IPS-18c (cell line): ENCODE data around the gene PRDM15.

Source experiments
- H3K4me3 ChIP-seq: 2 replicates; pipeline ENCODE4 v1.7.0; 2013; ENCODE audit warnings: low read depth, mild to moderate bottlenecking, low read length, moderate library complexity; ENCODE audit not compliant: insufficient read depth
- H3K9me3 ChIP-seq: one replicate; pipeline ENCODE4 v1.6.1; 2013; ENCODE audit warnings: mild to moderate bottlenecking, low read length, moderate library complexity; ENCODE audit not compliant: control insufficient read depth, insufficient read depth

PRDM15 gene

DNA sequence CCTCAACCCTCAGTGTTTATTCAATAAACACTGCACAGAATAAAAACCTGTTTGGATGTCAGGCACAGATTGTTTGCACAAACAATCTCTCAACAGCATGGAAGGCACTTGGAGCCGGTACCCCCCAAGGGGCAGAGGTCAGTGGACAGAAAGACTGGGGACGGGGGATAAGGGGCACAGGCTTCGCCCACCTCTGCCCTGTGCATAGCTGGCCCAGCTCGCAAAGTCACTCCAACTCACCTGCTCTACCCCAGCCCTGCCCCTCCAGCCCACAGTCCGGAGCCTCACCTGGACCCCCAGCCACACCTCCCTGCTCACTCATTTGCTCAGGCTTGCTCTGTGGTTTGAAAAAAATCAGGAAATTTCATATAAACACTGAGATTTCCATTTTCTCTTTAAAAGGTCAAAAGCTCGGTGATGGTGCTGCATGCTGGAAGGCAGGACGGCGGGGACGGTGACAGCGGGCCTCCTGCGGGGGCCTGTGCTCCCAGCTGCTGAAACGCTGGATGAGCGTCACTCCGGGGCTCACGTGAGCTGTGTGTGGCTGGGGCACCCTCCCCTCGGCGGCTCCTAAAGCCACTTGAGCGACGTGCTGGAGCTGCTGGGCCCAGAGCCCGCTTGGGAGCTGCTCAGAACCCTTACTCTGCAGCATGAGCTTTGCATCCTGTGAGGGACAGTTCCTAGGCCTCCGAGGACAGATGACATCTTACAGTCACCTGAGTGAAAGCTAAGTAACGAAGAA lies 54.5 kb downstream of the PRDM15 start:
- Histone ChIP-seq H3K4me3 (no peak overlapping the region), H3K9me3 (no peaks in the 10 kb centered on the region)

DNA sequence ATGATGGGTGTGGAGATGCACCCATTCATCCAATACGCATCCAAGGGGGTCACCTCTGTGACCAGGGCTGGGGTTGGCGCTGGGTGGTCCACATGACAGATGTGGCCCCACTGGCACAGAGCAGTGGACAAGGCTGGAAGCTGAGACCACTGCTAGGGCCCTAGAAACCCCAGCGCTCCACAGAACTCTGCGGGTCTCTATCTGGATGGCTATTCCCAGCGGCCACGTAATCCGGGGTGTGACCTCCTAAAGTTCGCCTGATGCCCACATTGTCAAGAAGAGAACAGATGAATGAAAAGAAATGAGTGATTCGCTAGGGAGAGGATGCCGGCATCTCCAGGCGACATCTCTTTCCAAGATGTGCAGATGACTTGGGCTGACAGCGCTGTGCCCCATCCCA lies 55.2 kb downstream of the PRDM15 start:
- no peaks in the 10 kb centered on the region for H3K9me3 ChIP-seq
- no peak overlapping the region for H3K4me3 ChIP-seq

DNA sequence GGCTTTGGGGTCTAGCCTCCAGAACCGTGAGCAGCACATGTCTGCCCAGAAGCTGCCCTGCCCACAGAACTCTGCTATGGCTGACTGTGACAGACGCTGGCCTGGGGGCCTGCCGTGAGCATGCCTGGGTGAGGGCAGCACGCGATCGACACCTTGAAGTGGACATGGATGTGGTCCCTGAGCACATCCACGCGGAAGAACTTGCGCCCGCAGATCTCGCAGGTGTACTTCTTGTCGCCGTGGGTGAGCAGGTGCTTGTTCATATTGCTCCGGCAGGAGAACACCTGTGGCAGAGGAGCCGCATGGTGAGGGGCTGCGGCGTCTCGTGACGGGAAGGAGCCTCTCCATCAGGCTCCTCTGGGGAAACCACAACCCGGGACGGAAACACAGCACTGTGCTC lies 56.0 kb downstream of the PRDM15 start:
- Histone ChIP-seq H3K9me3 (no peaks in the 10 kb centered on the region), H3K4me3 (no peak overlapping the region)

- H3K4me3 ChIP-seq, result no peak overlapping the region
- H3K9me3 ChIP-seq, result no peaks in the 10 kb centered on the region
Measured at GRCh38 chr21:41821756-41822431, 57.2 kb downstream of the PRDM15 start.

- Histone ChIP-seq H3K4me3 (no peak overlapping the region), H3K9me3 (no peaks in the 10 kb centered on the region)
Measured at GRCh38 chr21:41821081-41821755, 57.9 kb downstream of the PRDM15 start.

DNA sequence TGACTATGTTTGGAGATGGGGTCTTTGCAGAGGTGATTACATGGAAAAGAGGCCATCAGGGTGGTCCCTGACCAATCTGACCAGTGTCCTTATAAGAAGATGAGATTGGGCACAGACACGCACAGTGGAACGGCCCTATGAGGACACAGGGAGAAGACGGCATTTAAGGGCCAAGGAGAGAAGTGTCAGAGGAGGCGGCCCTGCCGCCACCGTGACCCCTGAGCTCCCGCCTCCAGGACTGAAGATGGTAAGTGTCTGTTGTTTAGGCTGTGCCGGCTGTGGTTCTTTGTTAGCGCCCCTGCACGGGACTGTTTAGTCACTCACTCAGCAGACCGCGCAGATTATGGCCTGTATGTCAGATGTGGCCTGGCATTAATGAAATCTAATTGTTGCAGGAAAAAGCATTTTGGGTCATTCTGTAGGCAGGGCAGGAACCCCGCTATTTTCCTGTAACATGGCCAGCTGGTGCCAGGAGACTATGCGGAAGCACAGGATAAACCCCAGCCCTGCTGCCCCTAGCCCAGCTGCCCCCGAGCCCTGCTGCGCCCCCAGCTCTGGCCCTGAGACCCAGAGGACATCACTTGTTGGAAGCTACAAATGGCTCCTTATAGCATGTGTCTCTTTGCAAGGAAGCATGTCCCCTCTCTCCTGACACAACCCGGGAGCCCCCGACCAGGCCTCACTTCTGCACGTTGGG lies 58.6 kb downstream of the PRDM15 start:
- Histone ChIP-seq H3K9me3 (no peaks in the 10 kb centered on the region), H3K4me3 (no peak overlapping the region)

GRCh38 chr21:41819856-41820281 lies 59.3 kb downstream of the PRDM15 start:
- H3K4me3 ChIP-seq, result no peak overlapping the region
- no peaks in the 10 kb centered on the region for H3K9me3 ChIP-seq

GRCh38 chr21:41819236-41819855 lies 59.8 kb downstream of the PRDM15 start:
- Histone ChIP-seq H3K9me3 (no peaks in the 10 kb centered on the region), H3K4me3 (no peak overlapping the region)

GRCh38 chr21:41817877-41818855 lies 61.0 kb downstream of the PRDM15 start:
- H3K9me3 ChIP-seq, result no peaks in the 10 kb centered on the region
- no peak overlapping the region for H3K4me3 ChIP-seq

- Histone ChIP-seq H3K9me3 (no peaks in the 10 kb centered on the region), H3K4me3 (no peak overlapping the region)
Measured at GRCh38 chr21:41817228-41817627, 61.9 kb downstream of the PRDM15 start.

DNA sequence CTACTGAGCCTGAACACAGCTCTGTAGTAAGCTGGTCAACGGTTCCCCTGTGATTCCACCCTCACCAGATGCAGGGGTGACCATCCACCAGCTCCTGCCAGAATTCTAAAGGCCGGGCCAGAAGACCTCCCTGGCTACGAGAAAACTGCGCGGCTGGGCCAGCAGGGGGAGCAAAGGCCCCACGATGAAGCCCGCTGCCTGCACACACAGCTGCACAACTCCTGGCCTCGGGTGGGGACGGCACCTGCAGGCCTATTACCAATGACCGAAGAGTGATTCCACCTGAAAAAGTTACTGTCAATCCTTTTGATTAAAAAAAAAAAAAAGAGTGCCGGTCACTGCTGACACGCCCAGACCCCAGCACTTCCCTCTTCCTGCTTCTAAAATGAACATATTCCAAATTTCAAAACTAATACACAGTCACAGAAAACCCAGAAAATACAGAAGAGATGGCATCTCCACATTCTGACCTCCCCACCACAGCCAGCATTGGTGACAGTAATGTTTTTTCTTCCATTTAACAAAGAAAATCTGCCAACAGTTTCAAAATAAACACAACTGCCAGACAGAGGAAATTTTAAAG lies 62.5 kb downstream of the PRDM15 start:
- Histone ChIP-seq H3K9me3 (no peaks in the 10 kb centered on the region), H3K4me3 (no peak overlapping the region)

GRCh38 chr21:41815652-41816582 lies 63.2 kb downstream of the PRDM15 start:
- Histone ChIP-seq H3K9me3 (no peaks in the 10 kb centered on the region), H3K4me3 (no peak overlapping the region)

- no peak overlapping the region for H3K4me3 ChIP-seq
- no peaks in the 10 kb centered on the region for H3K9me3 ChIP-seq
Measured at GRCh38 chr21:41813226-41813625, 65.9 kb downstream of the PRDM15 start.

GRCh38 chr21:41812679-41813078 lies 66.5 kb downstream of the PRDM15 start:
- no peak overlapping the region for H3K4me3 ChIP-seq
- H3K9me3 ChIP-seq, result no peaks in the 10 kb centered on the region

DNA sequence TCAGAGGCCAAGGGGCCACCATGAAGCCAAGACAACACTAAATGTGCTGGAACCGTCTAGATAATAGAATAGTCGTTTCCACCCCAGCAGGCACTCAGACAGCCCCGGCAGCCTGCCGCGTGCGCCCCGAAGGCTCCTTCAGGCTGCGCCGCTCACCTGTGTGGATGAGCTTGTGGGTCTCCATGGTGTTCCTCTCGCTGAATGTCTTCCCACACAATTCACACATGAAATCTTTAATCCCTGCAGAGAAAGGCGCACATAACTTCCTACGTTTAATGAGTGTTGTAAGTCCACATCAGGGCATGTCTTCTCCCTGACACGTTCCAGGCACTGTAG lies 68.6 kb downstream of the PRDM15 start:
- no peak overlapping the region for H3K4me3 ChIP-seq

More for the DNA sequence above, 68.6 kb downstream of the PRDM15 start:
- peaks cover 3% of the 10 kb centered on the region for H3K9me3 ChIP-seq
